Heart right ventricle (tissue), 16 donors: ENCODE measurements around the gene UBE3C. TPM values are rescaled to one million over a fixed set of nuclear protein-coding genes. Genes with fewer than 3 reads are reported as not detected.
"Not testable (repeated sequence)": the region's sequence is repeated elsewhere in the genome, so short reads cannot be mapped to it uniquely, and the experiment has no call there.

Experiments used
- ATAC-seq, 8 donors: fragments of 200-7000 bp; cut with Tn5 transposase; one replicate each; pipeline ENCODE4 v1.9.1; 2020; ENCODE audit warnings: mild to moderate bottlenecking in 8 of 8, moderate library complexity in 8 of 8, moderate number of reproducible peaks in 1 of 8
- DNase-seq, 2 donors: peaks; one replicate each; pipeline ENCODE4 v3.0.0-alpha.2; 2020
- H3K27ac ChIP-seq, 10 donors: fragments of 200-600 bp; sonication (generic) in 2 of 10; one replicate each; pipeline versions ENCODE4 v1.5.0 to v1.8.0; 2020 to 2022; ENCODE audit warnings: mild to moderate bottlenecking in 3 of 10
- H3K27me3 ChIP-seq, 7 donors: fragments of 200-600 bp; one replicate each; pipeline ENCODE4 v1.8.0; 2021 to 2022; ENCODE audit warnings: mild to moderate bottlenecking in 2 of 7
- H3K36me3 ChIP-seq, 9 donors: fragments of 200-600 bp; sonication (generic) in 1 of 9; one replicate each; pipeline versions ENCODE4 v1.5.0 to v1.8.0; 2020 to 2022; ENCODE audit warnings: mild to moderate bottlenecking in 2 of 9
- H3K4me1 ChIP-seq, 9 donors: fragments of 200-600 bp; sonication (generic) in 1 of 9; one replicate each; pipeline versions ENCODE4 v1.5.0 to v1.8.0; 2020 to 2022; ENCODE audit warnings: mild to moderate bottlenecking in 4 of 9
- H3K4me3 ChIP-seq, 10 donors: fragments of 200-600 bp; sonication (generic) in 2 of 10; one replicate each; pipeline versions ENCODE4 v1.5.0 to v1.8.0; 2020 to 2022; ENCODE audit warnings: mild to moderate bottlenecking in 7 of 10, moderate library complexity in 2 of 10
- H3K9me3 ChIP-seq, 11 donors: fragments of 200-600 bp in 10 of 11; sonication (generic) in 2 of 11; one replicate each; pipeline versions ENCODE4 v1.5.0 to v1.8.0; 2013 to 2022; ENCODE audit warnings: mild to moderate bottlenecking in 2 of 11, control low read depth in 1 of 11, moderate library complexity in 1 of 11
- CTCF ChIP-seq, 9 donors: fragments of 200-600 bp; sonication (generic) in 2 of 9; IDR thresholded peaks; one replicate each; pipeline versions ENCODE4 v1.5.0 to v1.8.0; 2021 to 2022; ENCODE audit warnings: antibody characterized with exemption in 9 of 9, mild to moderate bottlenecking in 5 of 9, moderate library complexity in 1 of 9
- WGBS, 2 donors: extraction: QIAGEN DNeasy Blood & Tissue Kit; methylation state at CpG; one replicate each; pipeline ENCODE4 v1.1.7; 2013; ENCODE audit warnings: inconsistent platforms in 1 of 2; 5-methylcytosine and 5-hydroxymethylcytosine counted together
- intact Hi-C, 10 donors: fragments of 100-400 bp; cut with DNase I; formaldehyde crosslinking; loops; one replicate each; pipeline versions ENCODE4 v1.11.1 to v1.14.2; 2022
- polyA plus RNA-seq, 2 donors: library from polyadenylated mRNA; stranded (reverse); fragments of 200-250 nt; gene quantifications; one replicate each; pipeline ENCODE4 v1.2.3, GENCODE V29; 2013
- total RNA-seq, 10 donors: library from RNA; stranded (reverse); fragmentation: NEBNext Ultra II Directional in 3 of 10; extraction: Animal tissue kit (Norgen Biotek cat#: 25700) in 3 of 10; gene quantifications; one replicate each; pipeline versions ENCODE4 v1.2.1 to v1.2.4, GENCODE V29; 2021 to 2023
- donor health status: Arrhythmogenic right ventricular cardiomyopathy.
- donor health status: ischemic (EF 13 %, LVEDD 7.1; RV severe dilation, severe dysfunction).
- donor health status: healthy with polysubstance abuse.
- donor health status: DM: no; HTN: yes; CAD: no.
- donor health status: DM: no; HTN: no; CAD: no.
- donor health status: ischemic (EF 25% LVEDD 6.9; RV normal size, moderate dysfunction).
- donor health status: ischemic (EF 25% LVEDD 5.7; RV mildly dilated, moderate dysfunction).
- donor health status: healthy.
- donor health status: DM: yes; HTN: yes; CAD: no.
- donor health status: Ischemic cardiomyopathy.
- donor health status: ischemic (EF 35%, LVEDD 5.7; RV mildly dilated, moderate dysfunction).
- donor health status: nonischemic (EF 11% LVEDD 7.7; RV severe dilation, severe dysfunction).
- donor health status: DM: yes; HTN: yes; CAD: no.
- donor health status: PGD.
- donor health status: ischemic (EF 29% LVEDD 5.4; RV normal size, mild dysfunction).
- donor health status: nonischemic (EF 23%, LVEDD 6.1; RV moderate dilation, normal function).

UBE3C gene
- total and polyA plus RNA-seq, 12 donors = 10.5 to 53.8 (median 48.8) TPM

GRCh38 chr7:157248659-157249058 lies 109.9 kb downstream of the UBE3C start:
- H3K9me3 ChIP-seq = no peaks in the 10 kb centered on the region
- no peak overlapping the region for H3K27ac ChIP-seq
- TF ChIP-seq CTCF (IDR thresholded peaks at IDR 0.05) = no peak
- ATAC-seq (peak in 2 of 8 donors; percentile 14 to 41), DNase-seq (no peak)
- intact Hi-C loops = loop anchor here in 1 of 10 donors (10.0 kb wide), 1 partner anchor 146 kb away; no protein-coding TSS in a partner anchor
- H3K27me3 ChIP-seq = no peaks in the 10 kb centered on the region
- no peak overlapping the region for H3K4me3 ChIP-seq
- no peaks in the 10 kb centered on the region for H3K4me1 ChIP-seq
- peaks cover 0 to 72% (median 12%) of the 10 kb centered on the region in 9 donors for H3K36me3 ChIP-seq
- WGBS, 2 donors = 91 to 94% methylated on average over 14 of the region's 14 CpGs

- H3K27ac ChIP-seq = no peak overlapping the region
- WGBS, 2 donors = 49 to 50% methylated on average over 9 of the region's 9 CpGs
- TF ChIP-seq CTCF (IDR thresholded peaks at IDR 0.05) = peak; percentile 58 to 84 (median 78)
- ATAC-seq (peak in 4 of 8 donors; percentile 52 to 77 (median 58)), DNase-seq (peak in 1 of 2 donors; percentile 29)
- peaks cover 0 to 85% (median 23%) of the 10 kb centered on the region in 9 donors for H3K36me3 ChIP-seq
- intact Hi-C loops = loop anchor here in 1 of 10 donors (10.0 kb wide), 1 partner anchor 304 kb away; no protein-coding TSS in a partner anchor
- no peaks in the 10 kb centered on the region for H3K27me3 ChIP-seq
- no peaks in the 10 kb centered on the region for H3K9me3 ChIP-seq
- no peaks in the 10 kb centered on the region for H3K4me1 ChIP-seq
- no peak overlapping the region for H3K4me3 ChIP-seq
Observed at GRCh38 chr7:157250605-157251228, 112.0 kb downstream of the UBE3C start.

- intact Hi-C loops = loop anchor here in 1 of 10 donors (10.0 kb wide), 1 partner anchor 303 kb away; no protein-coding TSS in a partner anchor
- H3K4me1 ChIP-seq, H3K27ac ChIP-seq, H3K27me3 ChIP-seq, H3K4me3 ChIP-seq, DNase-seq, H3K9me3 ChIP-seq, ATAC-seq: not testable (repeated sequence)
- 97 to 98% methylated on average over 6 of the region's 6 CpGs for WGBS, 2 donors
- H3K36me3 ChIP-seq = peaks cover 0 to 89% (median 30%) of the 10 kb centered on the region in 9 donors
Observed at GRCh38 chr7:157251817-157252216, 113.1 kb downstream of the UBE3C start.

DNA sequence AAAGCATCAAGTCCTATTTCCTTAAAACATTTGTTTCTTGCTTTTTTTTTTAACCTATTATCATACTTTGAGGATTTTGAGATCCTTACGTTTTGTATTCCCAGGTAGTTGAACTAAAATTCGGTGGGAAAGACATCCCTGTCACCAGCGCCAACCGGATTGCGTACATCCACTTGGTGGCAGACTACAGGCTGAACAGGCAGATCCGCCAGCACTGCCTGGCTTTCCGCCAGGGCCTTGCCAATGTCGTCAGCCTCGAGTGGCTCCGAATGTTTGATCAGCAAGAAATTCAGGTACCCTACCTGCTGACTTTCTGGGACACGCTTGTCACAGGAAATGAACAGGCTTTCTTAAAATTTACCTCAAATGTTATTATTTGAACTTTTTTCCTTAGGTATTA lies 115.1 kb downstream of the UBE3C start:
- peak in 5 of 9 donors; percentile 13 to 50 (median 47) for TF ChIP-seq CTCF (IDR thresholded peaks at IDR 0.05)
- Histone ChIP-seq H3K4me3 (no peak overlapping the region), H3K36me3 (peaks cover 0 to 91% (median 49%) of the 10 kb centered on the region in 9 donors), H3K4me1 (no peaks in the 10 kb centered on the region), H3K9me3 (no peaks in the 10 kb centered on the region), H3K27me3 (no peaks in the 10 kb centered on the region), H3K27ac (no peak overlapping the region)
- peak; percentile 59 to 72 for DNase-seq
- peak in 4 of 8 donors; percentile 70 to 85 (median 75) for ATAC-seq
- 48 to 58% methylated on average over 11 of the region's 11 CpGs for WGBS, 2 donors
- intact Hi-C loops = loop anchor here in 1 of 10 donors (10.0 kb wide), 1 partner anchor 301 kb away; no protein-coding TSS in a partner anchor

DNA sequence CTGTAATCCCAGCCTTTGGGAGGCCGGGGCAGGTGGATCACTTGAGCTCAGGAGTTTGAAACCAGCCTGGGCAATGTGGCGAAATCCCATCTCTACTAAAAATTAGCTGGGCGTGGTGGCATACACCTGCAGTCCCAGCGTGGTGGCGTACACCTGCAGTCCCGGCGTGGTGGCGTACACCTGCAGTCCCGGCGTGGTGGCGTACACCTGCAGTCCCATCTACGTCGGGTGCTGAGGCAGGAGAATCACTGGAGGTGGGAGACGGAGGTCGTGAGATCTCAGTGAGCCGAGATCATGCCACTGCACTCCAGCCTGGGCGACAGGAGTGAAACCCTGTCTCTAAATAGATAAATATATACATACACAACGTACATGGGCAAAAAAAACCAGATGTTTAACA lies 116.1 kb downstream of the UBE3C start:
- not testable (repeated sequence) for H3K27me3 ChIP-seq, H3K9me3 ChIP-seq, DNase-seq, ATAC-seq, H3K4me3 ChIP-seq, H3K4me1 ChIP-seq, H3K27ac ChIP-seq
- WGBS, 2 donors = 92 to 93% methylated on average over 16 to 18 of the region's 18 CpGs
- intact Hi-C loops = loop anchor here in 1 of 10 donors (10.0 kb wide), 1 partner anchor 300 kb away; no protein-coding TSS in a partner anchor
- peaks cover 0 to 91% (median 58%) of the 10 kb centered on the region in 9 donors for H3K36me3 ChIP-seq
